ENCODE data around the gene NXPH1.

DNA sequence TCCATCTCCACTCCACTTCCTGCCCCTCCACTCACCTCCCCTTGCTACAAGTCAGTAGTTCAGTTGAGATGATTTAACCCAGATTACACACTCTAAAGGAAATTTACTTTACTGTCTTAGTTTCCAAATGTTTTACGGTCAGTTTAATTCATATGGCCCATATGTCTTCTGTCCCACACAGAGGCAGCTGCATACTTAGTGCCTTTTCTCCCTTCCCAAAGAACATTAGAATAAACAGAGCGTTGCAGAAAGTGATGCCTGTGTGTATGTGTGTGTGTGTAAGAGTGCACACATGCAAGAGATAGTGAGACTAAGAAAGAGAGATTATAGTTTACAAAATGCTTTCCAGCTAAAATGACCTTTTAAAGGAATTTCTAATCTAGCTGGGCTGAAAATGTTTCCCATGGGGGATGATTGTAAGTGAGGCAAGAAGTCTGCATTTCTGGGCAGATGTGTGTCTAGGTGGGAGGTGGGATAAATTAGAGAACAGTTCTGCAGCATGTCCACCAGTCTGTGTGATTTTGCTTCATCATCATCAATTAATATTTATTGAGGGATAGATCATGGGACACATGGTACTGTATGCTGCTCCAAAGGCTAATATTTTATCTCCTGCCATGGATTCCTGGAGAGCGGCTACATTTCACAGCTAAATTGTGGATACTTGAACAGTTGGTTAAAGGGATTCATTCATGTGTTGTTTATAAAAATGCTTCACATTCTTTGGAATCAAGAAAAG, 81.5 kb downstream of the NXPH1 start:
- TF ChIP-seq POLR2A (IDR thresholded peaks at IDR 0.05; ENCODE audit: low read length) (no peak), GATA1 (IDR thresholded peaks at IDR 0.05; ENCODE audit: low read depth, low read length) (no peak)

Measured in erythroblast (primary cell).